GM21723 (cell line): ENCODE data around the gene TNFRSF8.

Source experiments
- ATAC-seq: cut with Tn5 transposase; IDR thresholded peaks from one replicate; pipeline ENCODE4 v1.9.1; 2021; ENCODE audit warnings: mild to moderate bottlenecking, moderate library complexity; ENCODE audit not compliant: unreplicated experiment

The TNFRSF8 gene

GRCh38 chr1:12153181-12153785 lies 90.2 kb downstream of the TNFRSF8 start:
- ATAC-seq = no peak

GRCh38 chr1:12155328-12155727 lies 92.2 kb downstream of the TNFRSF8 start:
- ATAC-seq = no peak

- ATAC-seq = no peak
These were observed 94.5 kb downstream of the TNFRSF8 start for GRCh38 chr1:12157366-12158231.

- no peak for ATAC-seq
These were observed 95.4 kb downstream of the TNFRSF8 start for GRCh38 chr1:12158357-12159092.

GRCh38 chr1:12159816-12160215 lies 96.7 kb downstream of the TNFRSF8 start:
- ATAC-seq = no peak

GRCh38 chr1:12161324-12161661 lies 98.2 kb downstream of the TNFRSF8 start:
- ATAC-seq = peak; percentile 2

GRCh38 chr1:12161662-12162458 lies 98.8 kb downstream of the TNFRSF8 start:
- peak; percentile 82 for ATAC-seq

GRCh38 chr1:12162459-12163137 lies 99.5 kb downstream of the TNFRSF8 start:
- ATAC-seq = no peak

- no peak for ATAC-seq
These were observed 100.1 kb downstream of the TNFRSF8 start for GRCh38 chr1:12163210-12163609.

- no peak for ATAC-seq
These were observed 101.1 kb downstream of the TNFRSF8 start for GRCh38 chr1:12164210-12164609.

GRCh38 chr1:12165342-12165741 lies 102.2 kb downstream of the TNFRSF8 start:
- ATAC-seq = no peak

- peak; percentile 38 for ATAC-seq
These were observed 103.9 kb downstream of the TNFRSF8 start, which contains the start of gene TNFRSF1B for GRCh38 chr1:12166834-12167492. TSS of gene TNFRSF1B (plus strand) at chr1:12166991. CDS start at chr1:12167092, 101 bp downstream.

GRCh38 chr1:12167493-12168429 lies 104.7 kb downstream of the TNFRSF8 start:
- ATAC-seq = peak; percentile 20

GRCh38 chr1:12168451-12169160 lies 105.5 kb downstream of the TNFRSF8 start:
- no peak for ATAC-seq

GRCh38 chr1:12169442-12170135 lies 106.5 kb downstream of the TNFRSF8 start:
- no peak for ATAC-seq

- no peak for ATAC-seq
These were observed 107.2 kb downstream of the TNFRSF8 start for GRCh38 chr1:12170263-12170671.
